Activated naive CD8-positive, alpha-beta T cell (primary cell): Measurements from ENCODE around the gene GALR1.

Experiments
- H3K27ac Mint-ChIP-seq: one replicate; pipeline ENCODE4 v1.8.0; 2021; ENCODE audit warnings: mixed read lengths
- H3K27me3 Mint-ChIP-seq: one replicate; pipeline ENCODE4 v1.8.0; 2021; ENCODE audit warnings: mixed read lengths
- H3K36me3 Mint-ChIP-seq: one replicate; pipeline ENCODE4 v1.8.0; 2021; ENCODE audit warnings: mixed read lengths
- H3K4me1 Mint-ChIP-seq: one replicate; pipeline ENCODE4 v1.8.0; 2021; ENCODE audit warnings: low read depth, mixed read lengths
- H3K4me3 Mint-ChIP-seq: one replicate; pipeline ENCODE4 v1.8.0; 2021; ENCODE audit warnings: mild to moderate bottlenecking, mixed read lengths
- H3K9me3 Mint-ChIP-seq: one replicate; pipeline ENCODE4 v1.8.0; 2021; ENCODE audit warnings: low read depth, mixed read lengths

Gene GALR1

DNA sequence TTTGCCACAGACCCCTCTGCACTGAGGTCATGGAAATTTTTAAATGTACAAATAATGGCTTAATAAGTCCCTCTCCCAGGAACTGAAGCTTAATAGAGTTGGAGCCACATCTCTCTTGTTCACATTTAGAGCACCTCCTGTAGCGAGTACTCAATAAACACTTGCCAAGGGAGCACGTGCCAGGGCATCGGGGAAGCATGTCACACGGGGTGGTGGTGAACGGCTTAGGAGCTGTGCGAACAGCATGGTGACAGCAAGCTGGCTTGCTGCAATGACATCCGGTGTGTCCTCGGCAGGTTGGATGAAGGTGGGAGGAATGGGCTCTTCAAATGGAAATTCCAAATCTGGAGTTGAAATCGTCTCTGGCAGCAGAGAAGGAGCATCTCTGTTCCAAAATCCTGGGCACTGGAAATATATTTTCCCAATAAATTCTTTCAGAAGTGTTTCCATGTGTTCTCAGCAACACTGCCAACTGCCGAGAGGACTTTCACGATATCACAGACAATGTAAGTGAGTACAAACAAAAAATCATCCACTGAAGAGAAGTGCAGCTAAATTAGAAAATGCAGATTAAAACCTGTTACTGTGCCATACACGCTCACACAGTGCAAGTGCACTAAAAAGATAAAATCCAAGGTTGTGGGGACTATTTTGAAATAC lies 74.1 kb downstream of the GALR1 start:
- H3K27me3 Mint-ChIP-seq = peaks cover 15% of the 10 kb centered on the region
- no peak overlapping the region for H3K4me3 Mint-ChIP-seq
- no peaks in the 10 kb centered on the region for H3K36me3 Mint-ChIP-seq
- H3K27ac Mint-ChIP-seq = no peak overlapping the region
- no peaks in the 10 kb centered on the region for H3K4me1 Mint-ChIP-seq
- H3K9me3 Mint-ChIP-seq = no peaks in the 10 kb centered on the region
